ENCODE results near the gene CHMP5. TPM values are rescaled to one million over a fixed set of nuclear protein-coding genes. Genes with fewer than 3 reads are reported as not detected.

Gene CHMP5
- total RNA-seq, 1 donor from 2014 or later, result 108 TPM

GRCh38 chr9:33293782-33294181, 28.9 kb downstream of the CHMP5 start:
- H3K4me3 ChIP-seq (ENCODE audit: insufficient read depth, low read depth, low read length), result no peak overlapping the region
- no peak for FAIRE-seq
- no peak overlapping the region for H3K9ac ChIP-seq (ENCODE audit: low read length)
- no peaks in the 10 kb centered on the region for H3K27me3 ChIP-seq (ENCODE audit: insufficient read depth, low read length)
- H4K20me1 ChIP-seq (ENCODE audit: insufficient read depth, low read length), result peaks cover 36% of the 10 kb centered on the region
- no peak overlapping the region for H3K4me2 ChIP-seq (ENCODE audit: low read length)
- Mint-ChIP-seq H3K27me3 (ENCODE audit: low read depth, unreplicated experiment) (no peaks in the 10 kb centered on the region), H3K4me1 (ENCODE audit: low read depth, unreplicated experiment) (peaks cover 36% of the 10 kb centered on the region), H3K27ac (ENCODE audit: unreplicated experiment) (no peak overlapping the region), H3K9me3 (ENCODE audit: unreplicated experiment) (no peaks in the 10 kb centered on the region), H3K4me3 (ENCODE audit: unreplicated experiment) (no peak overlapping the region), H3K36me3 (ENCODE audit: low read depth, unreplicated experiment) (peaks cover 21% of the 10 kb centered on the region)
- H3K79me2 ChIP-seq (ENCODE audit: insufficient read depth, low read length), result peaks cover 83% of the 10 kb centered on the region
- H3K27ac ChIP-seq (ENCODE audit: low read depth, low read length), result no peak overlapping the region
- H3K36me3 ChIP-seq (ENCODE audit: insufficient read depth, low read length), result peaks cover 47% of the 10 kb centered on the region
- H2AFZ ChIP-seq (ENCODE audit: low read depth, low read length), result no peak overlapping the region
- TF ChIP-seq CTCF (IDR thresholded peaks at IDR 0.05; ENCODE audit: insufficient read depth, low read depth, low read length) (no peak), EZH2 (IDR thresholded peaks at IDR 0.05; ENCODE audit: insufficient read depth, low read length) (no peak)
- H3K9me3 ChIP-seq (ENCODE audit: insufficient read depth, low read depth, low read length), result no peaks in the 10 kb centered on the region
- H3K4me1 ChIP-seq (ENCODE audit: insufficient read depth, low read length), result peaks cover 6% of the 10 kb centered on the region
- no peak for DNase-seq (ENCODE audit: low read depth)

- peaks cover 36% of the 10 kb centered on the region for H3K4me1 Mint-ChIP-seq (ENCODE audit: low read depth, unreplicated experiment)
- Histone ChIP-seq H2AFZ (ENCODE audit: low read depth, low read length) (no peak overlapping the region), H3K79me2 (ENCODE audit: insufficient read depth, low read length) (peaks cover 94% of the 10 kb centered on the region), H3K27me3 (ENCODE audit: insufficient read depth, low read length) (no peaks in the 10 kb centered on the region), H3K9me3 (ENCODE audit: insufficient read depth, low read depth, low read length) (no peaks in the 10 kb centered on the region), H4K20me1 (ENCODE audit: insufficient read depth, low read length) (peaks cover 37% of the 10 kb centered on the region), H3K4me2 (ENCODE audit: low read length) (no peak overlapping the region), H3K9ac (ENCODE audit: low read length) (no peak overlapping the region), H3K4me3 (ENCODE audit: insufficient read depth, low read depth, low read length) (no peak overlapping the region), H3K4me1 (ENCODE audit: insufficient read depth, low read length) (peaks cover 4% of the 10 kb centered on the region), H3K36me3 (ENCODE audit: insufficient read depth, low read length) (peaks cover 47% of the 10 kb centered on the region), H3K27ac (ENCODE audit: low read depth, low read length) (no peak overlapping the region)
- FAIRE-seq (no peak), DNase-seq (ENCODE audit: low read depth) (no peak)
- no peaks in the 10 kb centered on the region for H3K27me3 Mint-ChIP-seq (ENCODE audit: low read depth, unreplicated experiment)
- no peak overlapping the region for H3K4me3 Mint-ChIP-seq (ENCODE audit: unreplicated experiment)
- H3K27ac Mint-ChIP-seq (ENCODE audit: unreplicated experiment), result no peak overlapping the region
- H3K9me3 Mint-ChIP-seq (ENCODE audit: unreplicated experiment), result no peaks in the 10 kb centered on the region
- H3K36me3 Mint-ChIP-seq (ENCODE audit: low read depth, unreplicated experiment), result peaks cover 21% of the 10 kb centered on the region
- TF ChIP-seq EZH2 (IDR thresholded peaks at IDR 0.05; ENCODE audit: insufficient read depth, low read length) (no peak), CTCF (IDR thresholded peaks at IDR 0.05; ENCODE audit: insufficient read depth, low read depth, low read length) (no peak)
These were observed 30.0 kb downstream of the CHMP5 start for GRCh38 chr9:33294670-33295432.

- H3K9me3 ChIP-seq (ENCODE audit: insufficient read depth, low read depth, low read length), result no peaks in the 10 kb centered on the region
- no peak overlapping the region for H2AFZ ChIP-seq (ENCODE audit: low read depth, low read length)
- Mint-ChIP-seq H3K4me3 (ENCODE audit: unreplicated experiment) (no peak overlapping the region), H3K36me3 (ENCODE audit: low read depth, unreplicated experiment) (peaks cover 23% of the 10 kb centered on the region), H3K27ac (ENCODE audit: unreplicated experiment) (no peak overlapping the region), H3K27me3 (ENCODE audit: low read depth, unreplicated experiment) (no peaks in the 10 kb centered on the region), H3K9me3 (ENCODE audit: unreplicated experiment) (no peaks in the 10 kb centered on the region), H3K4me1 (ENCODE audit: low read depth, unreplicated experiment) (peaks cover 36% of the 10 kb centered on the region)
- no peaks in the 10 kb centered on the region for H3K27me3 ChIP-seq (ENCODE audit: insufficient read depth, low read length)
- FAIRE-seq, result no peak
- DNase-seq (ENCODE audit: low read depth), result no peak
- H3K79me2 ChIP-seq (ENCODE audit: insufficient read depth, low read length), result peaks cover 99% of the 10 kb centered on the region
- H3K27ac ChIP-seq (ENCODE audit: low read depth, low read length), result no peak overlapping the region
- no peak overlapping the region for H3K4me3 ChIP-seq (ENCODE audit: insufficient read depth, low read depth, low read length)
- peaks cover 51% of the 10 kb centered on the region for H3K36me3 ChIP-seq (ENCODE audit: insufficient read depth, low read length)
- H4K20me1 ChIP-seq (ENCODE audit: insufficient read depth, low read length), result peaks cover 39% of the 10 kb centered on the region
- H3K4me1 ChIP-seq (ENCODE audit: insufficient read depth, low read length), result peaks cover 2% of the 10 kb centered on the region
- TF ChIP-seq EZH2 (IDR thresholded peaks at IDR 0.05; ENCODE audit: insufficient read depth, low read length), result no peak
- TF ChIP-seq CTCF (IDR thresholded peaks at IDR 0.05; ENCODE audit: insufficient read depth, low read depth, low read length), result no peak
- H3K9ac ChIP-seq (ENCODE audit: low read length), result no peak overlapping the region
- H3K4me2 ChIP-seq (ENCODE audit: low read length), result no peak overlapping the region
These were observed 30.7 kb downstream of the CHMP5 start for GRCh38 chr9:33295571-33295970.

Measured in astrocyte (in vitro differentiated cells and primary cell).